HEK293 (cell line): ENCODE results near the gene GAST.

Experiments used
- ATF2 ChIP-seq: fragments of 450-650 bp; formaldehyde crosslinking; IDR thresholded peaks from 2 replicates; pipeline ENCODE4 v1.5.1; 2016; ENCODE audit warnings: missing biosample characterization, missing genetic modification characterization, low read depth
- BCL11A ChIP-seq: fragments of 450-650 bp; formaldehyde crosslinking; IDR thresholded peaks from 2 replicates; pipeline ENCODE4 v1.5.1; 2016; ENCODE audit warnings: low read depth, missing biosample characterization, missing genetic modification characterization
- HIC1 ChIP-seq: fragments of 450-650 bp; formaldehyde crosslinking; IDR thresholded peaks from 2 replicates; pipeline ENCODE4 v1.5.1; 2016; ENCODE audit warnings: missing biosample characterization, missing genetic modification characterization
- HOXC10 ChIP-seq: sonication (generic); formaldehyde crosslinking; IDR thresholded peaks from 2 replicates; pipeline ENCODE4 v1.8.1; 2023; ENCODE audit warnings: mild to moderate bottlenecking, missing genetic modification reagents
- KLF17 ChIP-seq: fragments of 450-650 bp; formaldehyde crosslinking; IDR thresholded peaks from 2 replicates; pipeline ENCODE4 v1.5.1; 2016; ENCODE audit warnings: missing biosample characterization, missing genetic modification characterization
- OSR2 ChIP-seq: fragments of 450-650 bp; formaldehyde crosslinking; IDR thresholded peaks from 2 replicates; pipeline ENCODE4 v1.5.1; 2016; ENCODE audit warnings: missing biosample characterization, missing genetic modification characterization
- PRDM10 ChIP-seq: fragments of 450-650 bp; formaldehyde crosslinking; IDR thresholded peaks from 2 replicates; pipeline ENCODE4 v1.5.1; 2016; ENCODE audit warnings: missing biosample characterization, missing genetic modification characterization
- SETDB1 ChIP-seq: IDR thresholded peaks from one replicate; pipeline ENCODE4 v1.6.1; 2017; ENCODE audit warnings: mild to moderate bottlenecking, low read length, moderate library complexity, mixed read lengths; ENCODE audit not compliant: insufficient read length
- ZBTB17 ChIP-seq: fragments of 450-650 bp; formaldehyde crosslinking; IDR thresholded peaks from 2 replicates; pipeline ENCODE4 v1.5.1; 2016; ENCODE audit warnings: missing biosample characterization, missing genetic modification characterization
- ZBTB21 ChIP-seq: fragments of 450-650 bp; formaldehyde crosslinking; IDR thresholded peaks from 2 replicates; pipeline ENCODE4 v1.5.1; 2017; ENCODE audit warnings: missing biosample characterization, missing genetic modification characterization
- ZEB2 ChIP-seq: fragments of 450-650 bp; formaldehyde crosslinking; IDR thresholded peaks from 2 replicates; pipeline ENCODE4 v1.5.1; 2016; ENCODE audit warnings: missing biosample characterization, missing genetic modification characterization
- ZNF202 ChIP-seq: fragments of 450-650 bp; formaldehyde crosslinking; IDR thresholded peaks from 2 replicates; pipeline ENCODE4 v1.5.1; 2016; ENCODE audit warnings: missing biosample characterization, missing genetic modification characterization, borderline replicate concordance
- ZNF23 ChIP-seq: fragments of 450-650 bp; formaldehyde crosslinking; IDR thresholded peaks from 2 replicates; pipeline ENCODE4 v1.5.1; 2016; ENCODE audit warnings: missing biosample characterization, missing genetic modification characterization, borderline replicate concordance
- ZNF280D ChIP-seq: fragments of 450-650 bp; formaldehyde crosslinking; IDR thresholded peaks from 2 replicates; pipeline ENCODE4 v1.5.1; 2016; ENCODE audit warnings: missing biosample characterization, missing genetic modification characterization
- ZNF324 ChIP-seq: fragments of 450-650 bp; formaldehyde crosslinking; IDR thresholded peaks from 2 replicates; pipeline ENCODE4 v1.5.1; 2016; ENCODE audit warnings: missing biosample characterization, missing genetic modification characterization
- ZNF518A ChIP-seq: fragments of 450-650 bp; formaldehyde crosslinking; conservative IDR thresholded peaks from 2 replicates; pipeline ENCODE4 v1.5.1; 2016; ENCODE audit warnings: low read depth, missing biosample characterization, missing genetic modification characterization
- ZNF571 ChIP-seq: fragments of 450-650 bp; formaldehyde crosslinking; IDR thresholded peaks from 2 replicates; pipeline ENCODE4 v1.5.0; 2017; ENCODE audit warnings: missing biosample characterization, missing genetic modification characterization
- ZNF596 ChIP-seq: fragments of 450-650 bp; IDR thresholded peaks from 2 replicates; pipeline ENCODE4 v1.5.0; 2018; ENCODE audit warnings: missing biosample characterization, mild to moderate bottlenecking, missing genetic modification characterization, moderate library complexity
- ZNF654 ChIP-seq: fragments of 450-650 bp; formaldehyde crosslinking; IDR thresholded peaks from 2 replicates; pipeline ENCODE4 v1.5.1; 2016; ENCODE audit warnings: low read depth, missing biosample characterization, missing genetic modification characterization
- ZNF658 ChIP-seq: fragments of 450-650 bp; formaldehyde crosslinking; IDR thresholded peaks from 2 replicates; pipeline ENCODE4; 2016; ENCODE audit warnings: missing biosample characterization, missing genetic modification characterization
- ZNF664 ChIP-seq: fragments of 450-650 bp; formaldehyde crosslinking; IDR thresholded peaks from 2 replicates; pipeline ENCODE4 v1.5.1; 2016; ENCODE audit warnings: missing biosample characterization, missing genetic modification characterization
- ZNF777 ChIP-seq: fragments of 450-650 bp; formaldehyde crosslinking; IDR thresholded peaks from 2 replicates; pipeline ENCODE4 v1.5.1; 2017; ENCODE audit warnings: missing biosample characterization, missing genetic modification characterization, borderline replicate concordance
- ZSCAN16 ChIP-seq: fragments of 450-650 bp; formaldehyde crosslinking; IDR thresholded peaks from 2 replicates; pipeline ENCODE4 v1.5.1; 2016; ENCODE audit warnings: missing biosample characterization, missing genetic modification characterization

GAST gene

GRCh38 chr17:41739661-41740352 lies 27.7 kb downstream of the GAST start (continued):
- no peak for TF ChIP-seq ZNF280D (tag by site-specific recombination)
- no peak for TF ChIP-seq HIC1
- TF ChIP-seq ZSCAN16 = no peak
- TF ChIP-seq ZNF658 (tag by site-specific recombination) = no peak
- TF ChIP-seq ZNF664 = no peak
- no peak for TF ChIP-seq ZNF23 (tag by site-specific recombination)
- TF ChIP-seq BCL11A = no peak
- TF ChIP-seq ZBTB21 (tag by site-specific recombination) = 0 out of 2 replicates have a peak, but pooled peaks have one; percentile 27
- no peak for TF ChIP-seq ZNF324 (tag by site-specific recombination)
- TF ChIP-seq ZNF518A (tag by site-specific recombination) = no peak
- no peak for TF ChIP-seq ZNF596 (tag by site-specific recombination)
- TF ChIP-seq ATF2 = peak; percentile 91
- TF ChIP-seq PRDM10 (tag by site-specific recombination) = no peak
- TF ChIP-seq SETDB1 = no peak
- no peak for TF ChIP-seq ZNF654
- TF ChIP-seq ZNF202 (tag by site-specific recombination) = no peak
- TF ChIP-seq OSR2 = no peak
- no peak for TF ChIP-seq HOXC10
- TF ChIP-seq KLF17 (tag by site-specific recombination) = no peak
- no peak for TF ChIP-seq ZNF571 (tag by site-specific recombination)
- TF ChIP-seq ZNF777 (tag by site-specific recombination) = no peak
- peak; percentile 55; the same call in 1 of the 2 replicates for TF ChIP-seq ZBTB17 (tag by site-specific recombination)
- peak; percentile 82 for TF ChIP-seq ZEB2
